H9 (cell line): ENCODE results near the gene ASS1. TPM values are rescaled to one million over a fixed set of nuclear protein-coding genes. Genes with fewer than 3 reads are reported as not detected.
A peak's percentile ranks its signal among the peaks of the same experiment; 100 is the strongest.

Source experiments
- DNase-seq: peaks from one replicate; pipeline ENCODE4 v3.0.0-alpha.2; 2017
- H2AFZ ChIP-seq: one replicate; pipeline ENCODE4 v1.6.1; 2013; ENCODE audit warnings: mild to moderate bottlenecking, low read length, control low read depth, moderate library complexity
- H2AK5ac ChIP-seq: 2 replicates; pipeline ENCODE4 v1.6.1; 2013; ENCODE audit warnings: low read length, control low read depth, mixed read lengths; ENCODE audit not compliant: insufficient read length
- H2BK120ac ChIP-seq: one replicate; pipeline ENCODE4 v1.6.1; 2013; ENCODE audit warnings: low read depth, mild to moderate bottlenecking, low read length, control low read depth, inconsistent platforms; ENCODE audit not compliant: poor library complexity, severe bottlenecking
- H2BK12ac ChIP-seq: 2 replicates; pipeline ENCODE4 v1.6.1; 2013; ENCODE audit warnings: low read length, control low read depth, mixed read lengths, low read depth; ENCODE audit not compliant: insufficient read length
- H2BK15ac ChIP-seq: 2 replicates; pipeline ENCODE4 v1.6.1; 2013; ENCODE audit warnings: low read depth, low read length, control low read depth
- H2BK20ac ChIP-seq: one replicate; pipeline ENCODE4 v1.6.1; 2013; ENCODE audit warnings: low read depth, mild to moderate bottlenecking, low read length, control low read depth, inconsistent platforms; ENCODE audit not compliant: poor library complexity, severe bottlenecking
- H2BK5ac ChIP-seq: 2 replicates; pipeline ENCODE4 v1.6.1; 2013; ENCODE audit warnings: low read length, control low read depth, mixed read lengths; ENCODE audit not compliant: insufficient read length
- H3K14ac ChIP-seq: 2 replicates; pipeline ENCODE4 v1.6.1; 2013; ENCODE audit warnings: low read length, control low read depth; ENCODE audit not compliant: insufficient read depth
- H3K18ac ChIP-seq: 2 replicates; pipeline ENCODE4 v1.6.1; 2013; ENCODE audit warnings: low read depth, mild to moderate bottlenecking, mixed read lengths, low read length, control low read depth; ENCODE audit not compliant: insufficient read length
- H3K23ac ChIP-seq: 2 replicates; pipeline ENCODE4 v1.6.1; 2013; ENCODE audit warnings: low read length, control low read depth, mixed read lengths, low read depth; ENCODE audit not compliant: insufficient read length
- H3K23me2 ChIP-seq: 2 replicates; pipeline ENCODE4 v1.6.1; 2013; ENCODE audit warnings: low read depth, mild to moderate bottlenecking, mixed read lengths, low read length, control low read depth; ENCODE audit not compliant: insufficient read length, poor library complexity, severe bottlenecking
- H3K27ac ChIP-seq: 2 replicates; pipeline ENCODE4 v1.5.1; 2013; ENCODE audit warnings: low read length, control low read depth, mixed read lengths, low read depth; ENCODE audit not compliant: insufficient read length
- H3K27me3 ChIP-seq: 2 replicates; pipeline ENCODE4 v1.6.1; 2013; ENCODE audit warnings: low read length, control low read depth, inconsistent platforms; ENCODE audit not compliant: insufficient read depth
- H3K4ac ChIP-seq: 2 replicates; pipeline ENCODE4 v1.6.1; 2013; ENCODE audit warnings: low read depth, mild to moderate bottlenecking, control low read depth, inconsistent platforms, low read length, moderate library complexity
- H3K4me1 ChIP-seq: 2 replicates; pipeline ENCODE4 v1.6.1; 2013; ENCODE audit warnings: low read length, control low read depth, inconsistent platforms; ENCODE audit not compliant: insufficient read depth
- H3K4me2 ChIP-seq: 2 replicates; pipeline ENCODE4 v1.6.1; 2013; ENCODE audit warnings: low read length, control low read depth, mixed read lengths; ENCODE audit not compliant: insufficient read length, insufficient read depth
- H3K56ac ChIP-seq: 2 replicates; pipeline ENCODE4 v1.6.1; 2013; ENCODE audit warnings: low read depth, mild to moderate bottlenecking, mixed read lengths, low read length, control low read depth; ENCODE audit not compliant: insufficient read length
- H3K79me1 ChIP-seq: 2 replicates; pipeline ENCODE4 v1.6.1; 2013; ENCODE audit warnings: low read depth, mild to moderate bottlenecking, moderate library complexity, low read length, control low read depth, inconsistent platforms; ENCODE audit not compliant: insufficient read depth, poor library complexity, severe bottlenecking
- H3K79me2 ChIP-seq: 2 replicates; pipeline ENCODE4 v1.6.1; 2013; ENCODE audit warnings: low read length, control low read depth, inconsistent platforms; ENCODE audit not compliant: insufficient read depth
- H3K9ac ChIP-seq: 2 replicates; pipeline ENCODE4 v1.6.1; 2013; ENCODE audit warnings: low read length, control low read depth, mixed read lengths; ENCODE audit not compliant: insufficient read length; ENCODE audit errors: extremely low read depth
- H3K9me3 ChIP-seq: one replicate; pipeline ENCODE4 v1.6.1; 2013; ENCODE audit warnings: low read depth, low read length, inconsistent platforms; ENCODE audit not compliant: control insufficient read depth
- H3T11ph ChIP-seq: one replicate; pipeline ENCODE4 v1.6.1; 2013; ENCODE audit warnings: mild to moderate bottlenecking, low read length, control low read depth, inconsistent platforms
- H4K20me1 ChIP-seq: one replicate; pipeline ENCODE4 v1.6.1; 2013; ENCODE audit not compliant: control insufficient read depth, insufficient read length, insufficient read depth
- H4K5ac ChIP-seq: 2 replicates; pipeline ENCODE4 v1.6.1; 2013; ENCODE audit warnings: low read depth, mild to moderate bottlenecking, mixed read lengths, low read length, control low read depth; ENCODE audit not compliant: insufficient read length
- H4K8ac ChIP-seq: replicated peaks from 2 replicates; pipeline ENCODE4 v1.6.1; 2013; ENCODE audit warnings: low read length, control low read depth, mixed read lengths, low read depth; ENCODE audit not compliant: insufficient read length
- H4K91ac ChIP-seq: 2 replicates; pipeline ENCODE4 v1.6.1; 2013; ENCODE audit warnings: low read depth, mild to moderate bottlenecking, moderate library complexity, mixed read lengths, low read length, control low read depth; ENCODE audit not compliant: insufficient read length
- H3K27ac Mint-ChIP-seq, 3 experiments: 2 replicates in 2 of 3; 3 replicates in 1 of 3; pipeline ENCODE4 v1.8.0; 2020 to 2021; ENCODE audit warnings: mixed read lengths in 3 of 3, mild to moderate bottlenecking in 1 of 3, moderate library complexity in 1 of 3
- H3K27me3 Mint-ChIP-seq: 2 replicates; pipeline ENCODE4 v1.8.0; 2021; ENCODE audit warnings: low read depth, mild to moderate bottlenecking, moderate library complexity, mixed read lengths
- H3K36me3 Mint-ChIP-seq, 3 experiments: 2 replicates in 2 of 3; 3 replicates in 1 of 3; pipeline ENCODE4 v1.8.0; 2020 to 2021; ENCODE audit warnings: low read depth in 3 of 3, mixed read lengths in 3 of 3; ENCODE audit not compliant: insufficient read depth in 1 of 3
- H3K4me1 Mint-ChIP-seq, 2 experiments: 2 replicates each; pipeline ENCODE4 v1.8.0; 2020; ENCODE audit warnings: mixed read lengths in 2 of 2
- H3K4me3 Mint-ChIP-seq, 2 experiments: 2 replicates in 1 of 2; 3 replicates in 1 of 2; pipeline ENCODE4 v1.8.0; 2020 to 2021; ENCODE audit warnings: mild to moderate bottlenecking in 2 of 2, mixed read lengths in 2 of 2, moderate library complexity in 1 of 2
- H3K9me3 Mint-ChIP-seq, 2 experiments: 2 replicates in 1 of 2; 3 replicates in 1 of 2; pipeline ENCODE4 v1.8.0; 2020; ENCODE audit warnings: mild to moderate bottlenecking in 2 of 2, mixed read lengths in 2 of 2, moderate library complexity in 1 of 2
- WGBS: extraction: QIAGEN DNeasy Blood & Tissue Kit; methylation state at CpG from one replicate; pipeline ENCODE4 v1.1.7; 2013; ENCODE audit warnings: missing lambda C conversion rate, low lambda C conversion rate, mixed read lengths; ENCODE audit not compliant: insufficient read length; ENCODE audit errors: extremely low coverage; 5-methylcytosine and 5-hydroxymethylcytosine counted together
- total RNA-seq: library from RNA; stranded (reverse); gene quantifications from 2 replicates; pipeline ENCODE4 v1.2.1, GENCODE V29; 2021
- TF ChIP-seq, protein P1 (sequence below): fragments of 200-600 bp; sonication (generic); conservative IDR thresholded peaks from 3 replicates; pipeline ENCODE4 v1.8.0; 2021; ENCODE audit warnings: antibody characterized with exemption, mild to moderate bottlenecking

Gene ASS1
- total RNA-seq, 1 experiment from 2014 or later: 118 TPM

DNA sequence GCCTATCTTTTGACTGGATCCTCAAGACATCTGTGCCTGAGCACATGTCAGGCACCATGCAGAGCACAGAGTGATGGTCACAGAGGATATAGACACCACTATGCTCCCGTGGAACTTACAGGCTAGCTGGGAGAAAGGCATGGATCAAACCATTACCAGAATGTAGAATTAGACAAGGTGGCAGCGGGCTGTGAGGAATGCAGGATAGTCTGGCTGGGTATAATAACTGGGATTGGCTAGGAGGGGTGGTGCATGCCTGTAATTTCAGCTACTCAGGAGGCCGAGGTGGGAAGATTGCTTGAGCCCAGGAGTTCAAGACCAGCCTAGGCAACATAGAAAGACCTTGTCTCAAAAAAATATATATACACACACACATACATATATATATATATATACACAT is 50.3 kb downstream of the ASS1 start:
- Histone ChIP-seq H3K23me2 (no peaks in the 10 kb centered on the region), H2BK12ac (no peak overlapping the region), H3K27ac (no peak overlapping the region), H3K9me3 (peaks cover 6% of the 10 kb centered on the region), H2BK120ac (no peak overlapping the region), H4K8ac (no peak overlapping the region), H3K27me3 (no peaks in the 10 kb centered on the region), H2AK5ac (no peak overlapping the region), H3K18ac (no peak overlapping the region), H2AFZ (no peak overlapping the region), H3T11ph (no peak overlapping the region), H3K56ac (no peak overlapping the region), H3K4me1 (no peaks in the 10 kb centered on the region), H4K20me1 (peaks cover 3% of the 10 kb centered on the region), H2BK20ac (no peak overlapping the region), H3K23ac (no peak overlapping the region), H3K4ac (no peak overlapping the region), H4K5ac (no peak overlapping the region), H4K91ac (no peak overlapping the region), H3K14ac (no peak overlapping the region), H3K79me1 (no peaks in the 10 kb centered on the region), H2BK5ac (no peak overlapping the region), H3K79me2 (no peaks in the 10 kb centered on the region), H3K9ac (no peak overlapping the region), H3K4me2 (no peak overlapping the region), H2BK15ac (no peak overlapping the region)
- H3K4me3 Mint-ChIP-seq: no peak overlapping the region
- H3K27me3 Mint-ChIP-seq: no peaks in the 10 kb centered on the region; the same call in 1 of the 2 replicates
- peak overlapping the region in 1 of 3 experiments; percentile 8; a peak in 1 of 7 replicates for H3K27ac Mint-ChIP-seq
- H3K4me1 Mint-ChIP-seq: peaks cover 0 to 12% of the 10 kb centered on the region in 2 experiments; a peak in 2 of 4 replicates
- peaks cover 5 to 6% of the 10 kb centered on the region in 2 experiments; a peak in 4 of 5 replicates for H3K9me3 Mint-ChIP-seq
- no peak for DNase-seq
- peaks cover 24 to 64% (median 42%) of the 10 kb centered on the region in 3 experiments for H3K36me3 Mint-ChIP-seq
- TF ChIP-seq, protein P1, sequence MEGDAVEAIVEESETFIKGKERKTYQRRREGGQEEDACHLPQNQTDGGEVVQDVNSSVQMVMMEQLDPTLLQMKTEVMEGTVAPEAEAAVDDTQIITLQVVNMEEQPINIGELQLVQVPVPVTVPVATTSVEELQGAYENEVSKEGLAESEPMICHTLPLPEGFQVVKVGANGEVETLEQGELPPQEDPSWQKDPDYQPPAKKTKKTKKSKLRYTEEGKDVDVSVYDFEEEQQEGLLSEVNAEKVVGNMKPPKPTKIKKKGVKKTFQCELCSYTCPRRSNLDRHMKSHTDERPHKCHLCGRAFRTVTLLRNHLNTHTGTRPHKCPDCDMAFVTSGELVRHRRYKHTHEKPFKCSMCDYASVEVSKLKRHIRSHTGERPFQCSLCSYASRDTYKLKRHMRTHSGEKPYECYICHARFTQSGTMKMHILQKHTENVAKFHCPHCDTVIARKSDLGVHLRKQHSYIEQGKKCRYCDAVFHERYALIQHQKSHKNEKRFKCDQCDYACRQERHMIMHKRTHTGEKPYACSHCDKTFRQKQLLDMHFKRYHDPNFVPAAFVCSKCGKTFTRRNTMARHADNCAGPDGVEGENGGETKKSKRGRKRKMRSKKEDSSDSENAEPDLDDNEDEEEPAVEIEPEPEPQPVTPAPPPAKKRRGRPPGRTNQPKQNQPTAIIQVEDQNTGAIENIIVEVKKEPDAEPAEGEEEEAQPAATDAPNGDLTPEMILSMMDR: no peak
- WGBS: no CpG with 5 or more reads among the region's 3 CpGs
